Measurements from ENCODE around the gene EMX1. TPM values are rescaled to one million over a fixed set of nuclear protein-coding genes. Genes with fewer than 3 reads are reported as not detected.

The EMX1 gene
- total and polyA plus RNA-seq, 2 of the 13 experiments (the other 11 are each of a cell fraction or from before 2014, with no cell fraction given), result 0.62 to 4.9 TPM

DNA sequence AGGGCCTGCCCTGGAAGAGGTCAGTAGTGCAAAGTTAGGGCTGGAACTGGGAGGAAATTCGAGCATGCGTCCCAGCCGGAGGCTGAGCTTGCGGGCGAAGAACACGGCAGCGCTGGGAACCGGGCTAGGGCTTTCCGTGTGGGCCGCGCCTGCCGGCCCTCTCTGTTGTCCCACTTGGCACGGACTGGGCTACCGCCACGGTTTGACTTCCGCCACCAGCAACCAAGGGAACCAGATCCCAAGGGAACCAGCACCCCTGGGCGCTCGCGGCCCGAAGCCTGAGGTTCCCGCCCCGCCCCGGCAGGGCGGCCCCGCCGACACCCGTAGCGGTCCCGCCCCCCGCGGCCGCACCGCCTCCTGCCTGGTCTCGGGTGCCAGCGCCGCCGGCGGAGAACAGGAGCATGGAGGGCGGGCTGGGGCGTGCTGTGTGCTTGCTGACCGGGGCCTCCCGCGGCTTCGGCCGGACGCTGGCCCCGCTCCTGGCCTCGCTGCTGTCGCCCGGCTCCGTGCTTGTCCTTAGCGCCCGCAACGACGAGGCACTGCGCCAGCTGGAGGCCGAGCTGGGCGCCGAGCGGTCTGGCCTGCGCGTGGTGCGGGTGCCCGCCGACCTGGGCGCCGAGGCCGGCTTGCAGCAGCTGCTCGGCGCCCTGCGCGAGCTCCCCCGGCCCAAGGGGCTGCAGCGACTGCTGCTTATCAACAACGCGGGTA is 30.1 kb upstream of the EMX1 start, which contains the start of gene SPR (continued):
- TF ChIP-seq, protein P1, sequence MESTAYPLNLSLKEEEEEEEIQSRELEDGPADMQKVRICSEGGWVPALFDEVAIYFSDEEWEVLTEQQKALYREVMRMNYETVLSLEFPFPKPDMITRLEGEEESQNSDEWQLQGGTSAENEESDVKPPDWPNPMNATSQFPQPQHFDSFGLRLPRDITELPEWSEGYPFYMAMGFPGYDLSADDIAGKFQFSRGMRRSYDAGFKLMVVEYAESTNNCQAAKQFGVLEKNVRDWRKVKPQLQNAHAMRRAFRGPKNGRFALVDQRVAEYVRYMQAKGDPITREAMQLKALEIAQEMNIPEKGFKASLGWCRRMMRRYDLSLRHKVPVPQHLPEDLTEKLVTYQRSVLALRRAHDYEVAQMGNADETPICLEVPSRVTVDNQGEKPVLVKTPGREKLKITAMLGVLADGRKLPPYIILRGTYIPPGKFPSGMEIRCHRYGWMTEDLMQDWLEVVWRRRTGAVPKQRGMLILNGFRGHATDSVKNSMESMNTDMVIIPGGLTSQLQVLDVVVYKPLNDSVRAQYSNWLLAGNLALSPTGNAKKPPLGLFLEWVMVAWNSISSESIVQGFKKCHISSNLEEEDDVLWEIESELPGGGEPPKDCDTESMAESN (CRISPR knock-in tag; conservative IDR thresholded peaks at IDR 0.05), result no peak; the same call in 1 of the 2 replicates
- TF ChIP-seq SNRNP70 (IDR thresholded peaks at IDR 0.05; ENCODE audit: low read depth, low read length) (no peak), KDM5A (IDR thresholded peaks at IDR 0.05; ENCODE audit: borderline replicate concordance, low read length) (no peak), ATF7 (IDR thresholded peaks at IDR 0.05) (no peak), ATF7 (CRISPR knock-in tag; IDR thresholded peaks at IDR 0.05) (peak; percentile 68; the same call in 1 of the 2 replicates), PHF8 (CRISPR knock-in tag; IDR thresholded peaks at IDR 0.05) (peak; percentile 72), KDM1A (CRISPR knock-in tag; IDR thresholded peaks at IDR 0.05) (no peak), ELF3 (CRISPR knock-in tag; IDR thresholded peaks at IDR 0.05) (peak; percentile 62; the same call in 1 of the 2 replicates), ZNF44 (CRISPR knock-in tag; IDR thresholded peaks at IDR 0.05) (no peak)
- TF ChIP-seq, protein P2, sequence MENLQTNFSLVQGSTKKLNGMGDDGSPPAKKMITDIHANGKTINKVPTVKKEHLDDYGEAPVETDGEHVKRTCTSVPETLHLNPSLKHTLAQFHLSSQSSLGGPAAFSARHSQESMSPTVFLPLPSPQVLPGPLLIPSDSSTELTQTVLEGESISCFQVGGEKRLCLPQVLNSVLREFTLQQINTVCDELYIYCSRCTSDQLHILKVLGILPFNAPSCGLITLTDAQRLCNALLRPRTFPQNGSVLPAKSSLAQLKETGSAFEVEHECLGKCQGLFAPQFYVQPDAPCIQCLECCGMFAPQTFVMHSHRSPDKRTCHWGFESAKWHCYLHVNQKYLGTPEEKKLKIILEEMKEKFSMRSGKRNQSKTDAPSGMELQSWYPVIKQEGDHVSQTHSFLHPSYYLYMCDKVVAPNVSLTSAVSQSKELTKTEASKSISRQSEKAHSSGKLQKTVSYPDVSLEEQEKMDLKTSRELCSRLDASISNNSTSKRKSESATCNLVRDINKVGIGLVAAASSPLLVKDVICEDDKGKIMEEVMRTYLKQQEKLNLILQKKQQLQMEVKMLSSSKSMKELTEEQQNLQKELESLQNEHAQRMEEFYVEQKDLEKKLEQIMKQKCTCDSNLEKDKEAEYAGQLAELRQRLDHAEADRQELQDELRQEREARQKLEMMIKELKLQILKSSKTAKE (CRISPR knock-in tag; IDR thresholded peaks at IDR 0.05; ENCODE audit: borderline replicate concordance), result no peak; the same call in 1 of the 2 replicates
- TF ChIP-seq, protein P3, sequence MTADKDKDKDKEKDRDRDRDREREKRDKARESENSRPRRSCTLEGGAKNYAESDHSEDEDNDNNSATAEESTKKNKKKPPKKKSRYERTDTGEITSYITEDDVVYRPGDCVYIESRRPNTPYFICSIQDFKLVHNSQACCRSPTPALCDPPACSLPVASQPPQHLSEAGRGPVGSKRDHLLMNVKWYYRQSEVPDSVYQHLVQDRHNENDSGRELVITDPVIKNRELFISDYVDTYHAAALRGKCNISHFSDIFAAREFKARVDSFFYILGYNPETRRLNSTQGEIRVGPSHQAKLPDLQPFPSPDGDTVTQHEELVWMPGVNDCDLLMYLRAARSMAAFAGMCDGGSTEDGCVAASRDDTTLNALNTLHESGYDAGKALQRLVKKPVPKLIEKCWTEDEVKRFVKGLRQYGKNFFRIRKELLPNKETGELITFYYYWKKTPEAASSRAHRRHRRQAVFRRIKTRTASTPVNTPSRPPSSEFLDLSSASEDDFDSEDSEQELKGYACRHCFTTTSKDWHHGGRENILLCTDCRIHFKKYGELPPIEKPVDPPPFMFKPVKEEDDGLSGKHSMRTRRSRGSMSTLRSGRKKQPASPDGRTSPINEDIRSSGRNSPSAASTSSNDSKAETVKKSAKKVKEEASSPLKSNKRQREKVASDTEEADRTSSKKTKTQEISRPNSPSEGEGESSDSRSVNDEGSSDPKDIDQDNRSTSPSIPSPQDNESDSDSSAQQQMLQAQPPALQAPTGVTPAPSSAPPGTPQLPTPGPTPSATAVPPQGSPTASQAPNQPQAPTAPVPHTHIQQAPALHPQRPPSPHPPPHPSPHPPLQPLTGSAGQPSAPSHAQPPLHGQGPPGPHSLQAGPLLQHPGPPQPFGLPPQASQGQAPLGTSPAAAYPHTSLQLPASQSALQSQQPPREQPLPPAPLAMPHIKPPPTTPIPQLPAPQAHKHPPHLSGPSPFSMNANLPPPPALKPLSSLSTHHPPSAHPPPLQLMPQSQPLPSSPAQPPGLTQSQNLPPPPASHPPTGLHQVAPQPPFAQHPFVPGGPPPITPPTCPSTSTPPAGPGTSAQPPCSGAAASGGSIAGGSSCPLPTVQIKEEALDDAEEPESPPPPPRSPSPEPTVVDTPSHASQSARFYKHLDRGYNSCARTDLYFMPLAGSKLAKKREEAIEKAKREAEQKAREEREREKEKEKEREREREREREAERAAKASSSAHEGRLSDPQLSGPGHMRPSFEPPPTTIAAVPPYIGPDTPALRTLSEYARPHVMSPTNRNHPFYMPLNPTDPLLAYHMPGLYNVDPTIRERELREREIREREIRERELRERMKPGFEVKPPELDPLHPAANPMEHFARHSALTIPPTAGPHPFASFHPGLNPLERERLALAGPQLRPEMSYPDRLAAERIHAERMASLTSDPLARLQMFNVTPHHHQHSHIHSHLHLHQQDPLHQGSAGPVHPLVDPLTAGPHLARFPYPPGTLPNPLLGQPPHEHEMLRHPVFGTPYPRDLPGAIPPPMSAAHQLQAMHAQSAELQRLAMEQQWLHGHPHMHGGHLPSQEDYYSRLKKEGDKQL (CRISPR knock-in tag; IDR thresholded peaks at IDR 0.05; ENCODE audit: low read depth), result 0 out of 2 replicates have a peak, but pooled peaks have one; percentile 21
- TF ChIP-seq, protein P4, sequence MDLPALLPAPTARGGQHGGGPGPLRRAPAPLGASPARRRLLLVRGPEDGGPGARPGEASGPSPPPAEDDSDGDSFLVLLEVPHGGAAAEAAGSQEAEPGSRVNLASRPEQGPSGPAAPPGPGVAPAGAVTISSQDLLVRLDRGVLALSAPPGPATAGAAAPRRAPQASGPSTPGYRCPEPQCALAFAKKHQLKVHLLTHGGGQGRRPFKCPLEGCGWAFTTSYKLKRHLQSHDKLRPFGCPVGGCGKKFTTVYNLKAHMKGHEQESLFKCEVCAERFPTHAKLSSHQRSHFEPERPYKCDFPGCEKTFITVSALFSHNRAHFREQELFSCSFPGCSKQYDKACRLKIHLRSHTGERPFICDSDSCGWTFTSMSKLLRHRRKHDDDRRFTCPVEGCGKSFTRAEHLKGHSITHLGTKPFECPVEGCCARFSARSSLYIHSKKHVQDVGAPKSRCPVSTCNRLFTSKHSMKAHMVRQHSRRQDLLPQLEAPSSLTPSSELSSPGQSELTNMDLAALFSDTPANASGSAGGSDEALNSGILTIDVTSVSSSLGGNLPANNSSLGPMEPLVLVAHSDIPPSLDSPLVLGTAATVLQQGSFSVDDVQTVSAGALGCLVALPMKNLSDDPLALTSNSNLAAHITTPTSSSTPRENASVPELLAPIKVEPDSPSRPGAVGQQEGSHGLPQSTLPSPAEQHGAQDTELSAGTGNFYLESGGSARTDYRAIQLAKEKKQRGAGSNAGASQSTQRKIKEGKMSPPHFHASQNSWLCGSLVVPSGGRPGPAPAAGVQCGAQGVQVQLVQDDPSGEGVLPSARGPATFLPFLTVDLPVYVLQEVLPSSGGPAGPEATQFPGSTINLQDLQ (CRISPR knock-in tag; IDR thresholded peaks at IDR 0.05), result no peak
- TF ChIP-seq, protein P5, sequence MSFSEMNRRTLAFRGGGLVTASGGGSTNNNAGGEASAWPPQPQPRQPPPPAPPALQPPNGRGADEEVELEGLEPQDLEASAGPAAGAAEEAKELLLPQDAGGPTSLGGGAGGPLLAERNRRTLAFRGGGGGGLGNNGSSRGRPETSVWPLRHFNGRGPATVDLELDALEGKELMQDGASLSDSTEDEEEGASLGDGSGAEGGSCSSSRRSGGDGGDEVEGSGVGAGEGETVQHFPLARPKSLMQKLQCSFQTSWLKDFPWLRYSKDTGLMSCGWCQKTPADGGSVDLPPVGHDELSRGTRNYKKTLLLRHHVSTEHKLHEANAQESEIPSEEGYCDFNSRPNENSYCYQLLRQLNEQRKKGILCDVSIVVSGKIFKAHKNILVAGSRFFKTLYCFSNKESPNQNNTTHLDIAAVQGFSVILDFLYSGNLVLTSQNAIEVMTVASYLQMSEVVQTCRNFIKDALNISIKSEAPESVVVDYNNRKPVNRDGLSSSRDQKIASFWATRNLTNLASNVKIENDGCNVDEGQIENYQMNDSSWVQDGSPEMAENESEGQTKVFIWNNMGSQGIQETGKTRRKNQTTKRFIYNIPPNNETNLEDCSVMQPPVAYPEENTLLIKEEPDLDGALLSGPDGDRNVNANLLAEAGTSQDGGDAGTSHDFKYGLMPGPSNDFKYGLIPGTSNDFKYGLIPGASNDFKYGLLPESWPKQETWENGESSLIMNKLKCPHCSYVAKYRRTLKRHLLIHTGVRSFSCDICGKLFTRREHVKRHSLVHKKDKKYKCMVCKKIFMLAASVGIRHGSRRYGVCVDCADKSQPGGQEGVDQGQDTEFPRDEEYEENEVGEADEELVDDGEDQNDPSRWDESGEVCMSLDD (CRISPR knock-in tag; IDR thresholded peaks at IDR 0.05; ENCODE audit: borderline replicate concordance), result 0 out of 2 replicates have a peak, but pooled peaks have one; percentile 39

All from HepG2 (cell line).